Sigmoid colon (tissue), 7 donors: ENCODE data around the gene CARD11. TPM values are rescaled to one million over a fixed set of nuclear protein-coding genes. Genes with fewer than 3 reads are reported as not detected.

Experiments
- DNase-seq: peaks from one replicate; pipeline ENCODE4 v3.0.0-alpha.2; 2019
- H3K27ac ChIP-seq, 4 donors: fragments of 200-600 bp; sonication (generic); one replicate each; pipeline ENCODE4 v1.5.1; 2016 to 2019; ENCODE audit warnings: mild to moderate bottlenecking in 1 of 4
- H3K27me3 ChIP-seq, 3 donors: fragments of 200-600 bp; sonication (generic); one replicate each; pipeline ENCODE4 v1.5.1; 2019; ENCODE audit warnings: mild to moderate bottlenecking in 1 of 3
- H3K36me3 ChIP-seq, 4 donors: fragments of 200-600 bp; sonication (generic); one replicate each; pipeline ENCODE4 v1.5.1; 2016 to 2019
- H3K4me1 ChIP-seq, 4 donors: fragments of 200-600 bp; sonication (generic); one replicate each; pipeline ENCODE4 v1.5.1; 2017 to 2019
- H3K4me3 ChIP-seq, 4 donors: fragments of 200-600 bp; sonication (generic); one replicate each; pipeline ENCODE4 v1.5.1; 2017 to 2019; ENCODE audit warnings: mild to moderate bottlenecking in 2 of 4, moderate library complexity in 1 of 4
- H3K9me3 ChIP-seq, 4 donors: fragments of 200-600 bp in 3 of 4; sonication (generic) in 3 of 4; one replicate each; pipeline versions ENCODE4 v1.5.1 to v1.6.1; 2013 to 2019
- EP300 ChIP-seq, 4 donors: sonication (generic); formaldehyde crosslinking; IDR thresholded peaks; one replicate each; pipeline ENCODE4 v1.6.1; 2017; ENCODE audit warnings: antibody characterized with exemption in 4 of 4
- POLR2A ChIP-seq, 2 donors: fragments of 450-650 bp; IDR thresholded peaks; one replicate each; pipeline ENCODE4 v1.6.1; 2016; ENCODE audit warnings: antibody characterized with exemption in 2 of 2, mild to moderate bottlenecking in 2 of 2, moderate library complexity in 2 of 2
- POLR2AphosphoS5 ChIP-seq, 4 donors: sonication (generic); formaldehyde crosslinking; IDR thresholded peaks; one replicate each; pipeline ENCODE4 v1.6.1; 2017; ENCODE audit warnings: antibody characterized with exemption in 4 of 4
- WGBS, 2 donors: extraction: QIAGEN DNeasy Blood & Tissue Kit; methylation state at CpG; one replicate each; pipeline ENCODE4 v1.1.7; 2013; 5-methylcytosine and 5-hydroxymethylcytosine counted together
- intact Hi-C: fragments of 100-400 bp; cut with DNase I; formaldehyde crosslinking; loops from one replicate; pipeline ENCODE4 v1.15.1; 2023
- polyA plus RNA-seq, 3 donors: library from polyadenylated mRNA; stranded (reverse); fragments of 200-250 nt; gene quantifications; one replicate each; pipeline ENCODE4 v1.2.3, GENCODE V29; 2013
- total RNA-seq, 4 donors: library from RNA; depleted of rRNA; stranded (reverse); fragments of >200 nt; gene quantifications; one replicate each; pipeline ENCODE4 v1.1.0, GENCODE V29; 2016
- TF ChIP-seq, protein P1 (sequence below), 4 experiments: fragments of 450-650 bp in 3 of 4; fragments of 200-600 bp in 1 of 4; IDR thresholded peaks; one replicate each; pipeline ENCODE4 v1.5.1; 2016 to 2019; ENCODE audit warnings: antibody characterized with exemption in 4 of 4, mild to moderate bottlenecking in 3 of 4, moderate library complexity in 2 of 4
- donor health status: healthy with polysubstance abuse.
- donor health status: Bipolar disorder and iron deficiency.
- donor health status: healthy.

Gene CARD11
- total and polyA plus RNA-seq, 7 donors: 0.14 to 22.4 (median 0.66) TPM; not detected in 1

DNA sequence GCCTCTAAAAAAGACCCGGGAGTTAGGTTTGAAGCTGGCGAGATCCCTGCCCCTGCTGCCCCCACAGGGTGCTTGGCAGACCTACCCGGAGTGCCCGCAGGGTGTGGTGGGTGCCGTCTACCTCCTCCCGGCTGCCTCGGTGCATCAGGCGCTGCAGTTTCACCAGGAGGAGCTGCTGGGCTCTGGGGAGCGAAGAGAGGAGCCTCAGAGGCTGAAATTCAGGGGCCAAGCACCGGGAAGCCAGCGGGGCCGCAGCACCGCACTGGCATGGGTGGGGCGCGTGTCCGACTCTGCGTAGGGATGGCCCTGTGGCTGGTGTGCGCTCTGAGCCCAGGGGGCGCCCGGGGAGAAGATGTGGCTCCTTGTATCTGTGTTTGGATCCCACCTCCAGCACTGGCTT lies 125.3 kb downstream of the CARD11 start:
- TF ChIP-seq EP300 (IDR thresholded peaks at IDR 0.05) (no peak), POLR2AphosphoS5 (IDR thresholded peaks at IDR 0.05) (no peak), POLR2A (IDR thresholded peaks at IDR 0.05) (no peak)
- TF ChIP-seq, protein P1, sequence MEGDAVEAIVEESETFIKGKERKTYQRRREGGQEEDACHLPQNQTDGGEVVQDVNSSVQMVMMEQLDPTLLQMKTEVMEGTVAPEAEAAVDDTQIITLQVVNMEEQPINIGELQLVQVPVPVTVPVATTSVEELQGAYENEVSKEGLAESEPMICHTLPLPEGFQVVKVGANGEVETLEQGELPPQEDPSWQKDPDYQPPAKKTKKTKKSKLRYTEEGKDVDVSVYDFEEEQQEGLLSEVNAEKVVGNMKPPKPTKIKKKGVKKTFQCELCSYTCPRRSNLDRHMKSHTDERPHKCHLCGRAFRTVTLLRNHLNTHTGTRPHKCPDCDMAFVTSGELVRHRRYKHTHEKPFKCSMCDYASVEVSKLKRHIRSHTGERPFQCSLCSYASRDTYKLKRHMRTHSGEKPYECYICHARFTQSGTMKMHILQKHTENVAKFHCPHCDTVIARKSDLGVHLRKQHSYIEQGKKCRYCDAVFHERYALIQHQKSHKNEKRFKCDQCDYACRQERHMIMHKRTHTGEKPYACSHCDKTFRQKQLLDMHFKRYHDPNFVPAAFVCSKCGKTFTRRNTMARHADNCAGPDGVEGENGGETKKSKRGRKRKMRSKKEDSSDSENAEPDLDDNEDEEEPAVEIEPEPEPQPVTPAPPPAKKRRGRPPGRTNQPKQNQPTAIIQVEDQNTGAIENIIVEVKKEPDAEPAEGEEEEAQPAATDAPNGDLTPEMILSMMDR (IDR thresholded peaks at IDR 0.05): no peak
- H3K27ac ChIP-seq: no peak overlapping the region
- H3K27me3 ChIP-seq: peaks cover 0 to 16% (median 3%) of the 10 kb centered on the region in 3 donors
- H3K36me3 ChIP-seq: no peaks in the 10 kb centered on the region
- WGBS, 2 donors: 87 to 91% methylated on average over 20 of the region's 20 CpGs
- intact Hi-C loops: no loop called here
- H3K9me3 ChIP-seq: no peaks in the 10 kb centered on the region
- H3K4me1 ChIP-seq: no peaks in the 10 kb centered on the region
- DNase-seq: no peak
- H3K4me3 ChIP-seq: no peak overlapping the region

DNA sequence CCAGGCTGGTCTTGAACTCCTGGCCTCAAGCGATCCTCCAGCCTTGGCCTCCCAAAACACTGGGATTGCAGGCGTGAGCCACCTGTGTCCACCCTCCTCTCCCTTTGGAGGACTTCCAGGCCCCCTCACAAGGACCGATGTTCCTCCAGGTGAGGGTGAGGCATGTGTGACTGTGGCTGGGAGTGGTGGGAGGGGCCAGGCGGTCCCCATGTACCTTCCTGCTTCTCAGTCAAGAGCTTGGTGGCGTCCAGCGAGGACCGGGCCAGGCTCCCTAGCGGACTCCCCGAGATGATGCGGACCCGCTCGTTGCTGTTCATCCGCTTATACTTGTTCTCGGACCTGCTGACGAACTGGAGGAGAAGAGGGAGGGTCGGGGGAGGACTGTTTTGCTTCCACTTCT lies 128.6 kb downstream of the CARD11 start:
- H3K27me3 ChIP-seq: peaks cover 0 to 11% (median 0%) of the 10 kb centered on the region in 3 donors
- 86 to 95% methylated on average over 16 of the region's 16 CpGs for WGBS, 2 donors
- intact Hi-C loops: no loop called here

DNA sequence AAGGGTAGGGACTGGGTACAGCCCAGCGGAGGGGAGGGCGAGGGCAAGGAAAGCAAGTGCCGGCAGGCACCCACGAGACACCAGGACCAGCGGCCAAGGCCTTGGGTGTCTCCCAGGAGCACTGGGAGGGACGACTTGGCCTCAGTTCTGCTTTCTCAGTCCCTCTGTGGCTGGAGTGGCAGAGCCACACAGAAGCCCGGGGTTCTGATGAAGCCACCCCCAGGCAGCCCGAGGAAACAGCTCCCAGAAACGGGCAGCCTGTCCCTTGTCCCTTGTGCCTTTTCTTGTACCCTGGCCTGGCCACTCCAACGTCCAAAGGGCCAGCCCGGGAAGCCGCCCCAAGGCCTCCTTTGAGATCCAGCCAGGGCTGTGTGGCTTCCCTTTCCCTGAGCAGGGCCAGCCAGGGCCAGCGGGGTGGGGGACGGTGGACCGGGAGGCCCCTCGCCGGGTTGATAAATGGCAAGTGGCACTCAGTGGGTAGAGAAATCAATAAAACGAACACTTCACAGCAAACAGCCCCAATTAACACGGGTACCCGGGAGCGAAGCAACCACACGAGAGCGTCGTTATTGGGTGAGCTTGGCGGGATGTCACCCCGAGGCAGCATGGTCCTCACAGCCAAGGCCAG lies 129.8 kb downstream of the CARD11 start:
- no peaks in the 10 kb centered on the region for H3K4me1 ChIP-seq
- intact Hi-C loops: no loop called here
- H3K9me3 ChIP-seq: no peaks in the 10 kb centered on the region
- H3K36me3 ChIP-seq: no peaks in the 10 kb centered on the region
- no peak for DNase-seq
- WGBS, 2 donors: 75 to 87% methylated on average over 26 of the region's 26 CpGs
- H3K27me3 ChIP-seq: peaks cover 0 to 11% (median 0%) of the 10 kb centered on the region in 3 donors
- no peak overlapping the region for H3K4me3 ChIP-seq
- H3K27ac ChIP-seq: no peak overlapping the region
- no peak for TF ChIP-seq EP300 (IDR thresholded peaks at IDR 0.05)
- TF ChIP-seq, protein P1 (IDR thresholded peaks at IDR 0.05): no peak

More for the DNA sequence above, 128.6 kb downstream of the CARD11 start:
- no peak overlapping the region for H3K27ac ChIP-seq
- H3K36me3 ChIP-seq: no peaks in the 10 kb centered on the region
- no peak for DNase-seq
- H3K4me3 ChIP-seq: no peak overlapping the region
- no peaks in the 10 kb centered on the region for H3K4me1 ChIP-seq
- TF ChIP-seq POLR2A (IDR thresholded peaks at IDR 0.05) (no peak), POLR2AphosphoS5 (IDR thresholded peaks at IDR 0.05) (no peak), EP300 (IDR thresholded peaks at IDR 0.05) (no peak)
- TF ChIP-seq, protein P1 (IDR thresholded peaks at IDR 0.05): no peak
- no peaks in the 10 kb centered on the region for H3K9me3 ChIP-seq

DNA sequence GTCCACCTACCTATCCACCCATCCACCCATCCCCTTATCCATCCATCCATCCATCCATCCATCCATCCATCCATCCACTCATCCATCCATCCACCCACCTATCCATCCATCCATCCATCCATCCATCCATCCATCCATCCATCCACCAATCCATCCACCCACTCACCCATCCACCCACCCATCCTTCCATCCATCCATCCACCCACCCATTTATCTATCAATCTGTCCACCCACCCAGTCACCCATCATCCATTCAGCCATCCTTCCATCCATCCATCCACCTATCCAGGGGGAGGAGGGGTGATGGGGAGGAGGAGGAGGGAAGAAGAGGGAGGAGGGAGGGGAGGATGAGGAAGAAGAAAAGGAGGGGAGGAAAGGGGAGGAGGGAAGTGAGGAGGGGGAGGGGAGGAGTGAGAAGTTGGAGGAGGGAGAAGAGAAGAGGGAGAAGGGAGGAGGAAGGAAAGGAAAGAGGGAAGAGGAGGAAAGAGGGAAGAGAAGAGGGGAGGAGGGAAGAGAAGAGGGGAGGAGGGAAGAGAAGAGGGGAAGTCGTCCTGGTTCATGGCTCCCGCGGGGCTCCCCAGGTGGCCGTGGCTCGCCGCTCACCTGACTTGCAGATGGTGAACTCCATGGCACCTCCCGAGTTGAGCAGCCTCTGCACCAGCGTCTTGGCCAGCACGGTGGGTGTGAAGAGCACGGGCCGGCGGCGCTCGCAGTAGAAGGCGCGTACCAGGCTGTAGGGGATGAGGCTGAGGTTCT lies 130.8 kb downstream of the CARD11 start:
- DNase-seq: no peak
- H3K27ac ChIP-seq: no peak overlapping the region
- TF ChIP-seq, protein P1 (IDR thresholded peaks at IDR 0.05): no peak
- TF ChIP-seq EP300 (IDR thresholded peaks at IDR 0.05) (no peak), POLR2AphosphoS5 (IDR thresholded peaks at IDR 0.05) (no peak), POLR2A (IDR thresholded peaks at IDR 0.05) (no peak)
- WGBS, 2 donors: 90 to 92% methylated on average over 16 of the region's 16 CpGs
- H3K4me1 ChIP-seq: no peaks in the 10 kb centered on the region
- no peaks in the 10 kb centered on the region for H3K9me3 ChIP-seq
- intact Hi-C loops: no loop called here
- H3K27me3 ChIP-seq: peaks cover 0 to 11% (median 0%) of the 10 kb centered on the region in 3 donors
- no peaks in the 10 kb centered on the region for H3K36me3 ChIP-seq
- H3K4me3 ChIP-seq: no peak overlapping the region
